GM10847 (cell line): ENCODE measurements around the gene JUNB.

ENCODE experiments used
- POLR2A ChIP-seq: IDR thresholded peaks from 2 replicates; pipeline ENCODE4 v1.6.1; 2011; ENCODE audit not compliant: insufficient read length; ENCODE audit errors: extremely low read depth

Gene JUNB

GRCh38 chr19:12802267-12803106 lies 11.2 kb downstream of the JUNB start:
- no peak for TF ChIP-seq POLR2A

DNA sequence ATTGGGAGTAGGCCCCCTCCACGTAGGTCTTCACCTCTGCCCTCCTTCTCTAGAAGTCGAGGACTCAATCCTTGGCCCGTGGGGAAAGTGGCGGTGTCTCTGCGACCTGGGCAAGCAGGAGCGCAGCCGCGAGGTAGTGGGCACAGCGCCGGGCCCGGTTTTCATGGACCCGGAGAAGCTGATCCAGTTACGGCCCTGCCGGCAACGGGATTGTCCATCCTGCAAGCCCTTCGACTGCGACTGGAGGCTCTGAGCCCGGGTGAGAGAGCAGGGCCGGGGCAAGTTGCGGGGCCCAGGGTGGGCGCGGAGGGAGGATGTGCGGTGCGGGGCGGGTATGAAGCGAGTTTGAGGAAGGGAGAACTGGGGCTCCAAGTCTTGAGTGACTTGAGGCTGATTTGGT lies 12.8 kb downstream of the JUNB start:
- no peak for TF ChIP-seq POLR2A

- TF ChIP-seq POLR2A = peak; percentile 73
These were observed 15.2 kb downstream of the JUNB start, which contains the start of gene RNASEH2A for GRCh38 chr19:12806242-12807081. RNASEH2A (plus strand) TSS chr19:12806584; CDS start chr19:12806674, 90 bp downstream.

- TF ChIP-seq POLR2A = no peak
These were observed 23.8 kb downstream of the JUNB start for GRCh38 chr19:12815088-12815487.

- TF ChIP-seq POLR2A = no peak
These were observed 30.5 kb downstream of the JUNB start for GRCh38 chr19:12821761-12822160.

DNA sequence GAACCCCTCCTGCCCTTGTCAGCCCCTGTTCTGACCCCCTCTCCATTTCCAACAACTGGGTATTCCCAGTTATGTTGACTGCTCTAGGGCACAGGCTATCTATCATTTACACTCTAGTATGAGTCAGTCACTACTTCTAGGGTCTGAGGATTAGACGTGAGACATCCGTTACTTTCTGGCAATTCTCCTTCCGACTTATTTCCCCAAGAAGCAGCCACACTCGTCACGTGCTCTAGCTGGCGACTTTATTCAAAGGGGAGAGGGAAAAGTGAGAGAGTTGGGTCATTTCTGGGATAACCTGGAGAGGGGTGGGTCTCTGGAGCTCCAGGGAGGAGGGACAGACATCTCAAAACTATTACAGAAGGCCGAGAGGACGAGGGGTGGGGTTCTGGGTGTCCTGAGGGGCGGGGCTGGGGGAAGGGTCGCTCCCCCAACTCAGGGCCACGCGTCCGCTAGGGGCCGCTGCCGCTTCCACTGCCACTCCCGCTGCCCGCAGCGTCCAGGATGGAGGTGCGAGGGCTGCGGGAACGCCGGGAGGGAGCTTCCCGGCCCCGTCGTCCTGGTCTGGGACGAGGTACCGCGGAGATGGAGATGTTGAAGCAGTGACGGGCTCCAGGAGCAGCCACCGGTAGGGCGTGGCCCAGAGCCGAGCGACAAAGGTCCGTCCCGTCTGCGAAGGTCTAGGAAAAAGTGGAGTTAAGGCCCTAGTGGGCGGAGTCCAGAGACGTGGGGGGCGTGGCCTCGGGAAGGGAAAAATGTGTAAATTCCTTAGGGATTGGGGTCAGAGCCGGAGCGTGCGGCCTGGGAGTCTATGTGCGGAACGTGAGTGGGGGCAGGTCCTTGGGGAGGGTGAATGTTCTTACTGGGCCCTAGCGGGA lies 34.2 kb downstream of the JUNB start:
- no peak for TF ChIP-seq POLR2A

DNA sequence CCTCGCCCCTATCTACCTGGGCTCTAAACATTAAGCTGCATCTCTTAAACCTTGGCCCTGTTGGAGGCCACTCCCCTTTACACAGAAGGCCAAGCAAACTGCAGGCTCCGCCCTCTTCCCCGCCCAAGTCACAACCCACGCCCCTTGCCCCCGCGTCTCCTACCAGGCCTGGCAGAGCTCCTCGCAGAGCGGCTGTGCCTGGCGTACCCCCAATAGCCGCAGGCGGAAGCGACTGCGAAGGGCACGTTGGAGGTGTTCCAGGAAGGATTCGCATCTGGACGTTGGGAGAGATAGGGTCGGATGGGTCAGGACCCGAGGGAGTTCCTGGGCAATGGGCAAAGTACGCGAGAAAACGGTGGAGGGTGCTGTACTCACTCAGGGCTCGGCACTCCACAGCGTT lies 37.2 kb downstream of the JUNB start:
- TF ChIP-seq POLR2A = no peak

DNA sequence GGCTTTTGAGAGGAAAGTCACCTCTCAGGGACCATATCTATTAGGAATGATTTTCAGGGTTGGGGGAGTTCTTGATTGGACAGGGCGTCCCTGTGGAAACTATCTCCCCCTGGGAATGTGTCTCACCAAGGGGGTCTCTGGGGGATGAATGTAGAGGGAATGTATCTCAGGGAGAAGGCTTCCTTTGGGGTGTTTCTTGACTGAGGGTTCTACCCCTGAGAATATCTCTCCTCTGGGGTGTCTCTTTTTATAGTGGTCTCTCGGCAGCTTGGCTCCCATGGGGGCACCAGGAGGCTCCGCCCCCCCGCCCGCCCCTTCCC lies 42.1 kb downstream of the JUNB start:
- TF ChIP-seq POLR2A = no peak

GRCh38 chr19:12833738-12834565 lies 42.7 kb downstream of the JUNB start:
- TF ChIP-seq POLR2A = no peak

DNA sequence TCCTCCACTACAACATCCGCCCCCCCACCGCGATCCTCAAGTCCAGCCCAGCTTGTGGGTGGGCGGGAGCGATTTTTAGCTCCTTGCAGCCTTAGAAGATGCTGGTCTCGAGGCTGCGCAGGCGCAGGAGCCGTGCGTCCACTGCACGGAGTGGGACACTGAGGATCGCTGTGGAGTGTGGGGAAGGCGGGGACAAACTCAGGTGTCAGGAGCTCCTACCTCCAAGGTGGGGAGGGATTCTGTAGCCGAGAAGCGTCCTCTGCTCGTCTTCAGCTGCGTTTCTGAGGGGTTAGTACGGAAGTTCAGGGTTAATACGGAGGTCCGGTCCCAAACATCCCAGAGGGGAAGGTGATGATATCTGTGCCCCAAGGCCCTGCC lies 43.3 kb downstream of the JUNB start, which contains the start of gene RTBDN:
RTBDN (minus strand) TSS at position 14 of the 378 bp plus-strand sequence. CDS start 4,600 bp downstream, outside the sequence.
- TF ChIP-seq POLR2A = no peak

GRCh38 chr19:12834976-12835757 lies 43.9 kb downstream of the JUNB start:
- no peak for TF ChIP-seq POLR2A

DNA sequence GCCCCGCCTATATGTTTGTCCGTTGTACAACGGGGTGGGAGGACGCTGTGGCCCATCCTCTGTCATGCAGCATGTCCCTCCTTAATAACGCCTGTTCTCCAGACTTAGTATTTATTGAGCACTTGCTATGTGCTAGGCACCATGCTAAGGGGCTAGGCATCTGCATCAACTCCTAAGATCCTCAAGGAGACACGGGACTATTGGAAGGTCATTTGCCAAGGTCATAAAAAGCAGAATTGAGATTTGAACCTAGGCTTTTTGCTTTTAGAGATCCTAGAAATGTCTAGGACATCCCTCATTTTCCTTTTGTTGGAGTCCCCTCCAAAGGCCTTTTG lies 45.2 kb downstream of the JUNB start:
- no peak for TF ChIP-seq POLR2A

GRCh38 chr19:12837225-12837624 lies 45.9 kb downstream of the JUNB start:
- TF ChIP-seq POLR2A = no peak

DNA sequence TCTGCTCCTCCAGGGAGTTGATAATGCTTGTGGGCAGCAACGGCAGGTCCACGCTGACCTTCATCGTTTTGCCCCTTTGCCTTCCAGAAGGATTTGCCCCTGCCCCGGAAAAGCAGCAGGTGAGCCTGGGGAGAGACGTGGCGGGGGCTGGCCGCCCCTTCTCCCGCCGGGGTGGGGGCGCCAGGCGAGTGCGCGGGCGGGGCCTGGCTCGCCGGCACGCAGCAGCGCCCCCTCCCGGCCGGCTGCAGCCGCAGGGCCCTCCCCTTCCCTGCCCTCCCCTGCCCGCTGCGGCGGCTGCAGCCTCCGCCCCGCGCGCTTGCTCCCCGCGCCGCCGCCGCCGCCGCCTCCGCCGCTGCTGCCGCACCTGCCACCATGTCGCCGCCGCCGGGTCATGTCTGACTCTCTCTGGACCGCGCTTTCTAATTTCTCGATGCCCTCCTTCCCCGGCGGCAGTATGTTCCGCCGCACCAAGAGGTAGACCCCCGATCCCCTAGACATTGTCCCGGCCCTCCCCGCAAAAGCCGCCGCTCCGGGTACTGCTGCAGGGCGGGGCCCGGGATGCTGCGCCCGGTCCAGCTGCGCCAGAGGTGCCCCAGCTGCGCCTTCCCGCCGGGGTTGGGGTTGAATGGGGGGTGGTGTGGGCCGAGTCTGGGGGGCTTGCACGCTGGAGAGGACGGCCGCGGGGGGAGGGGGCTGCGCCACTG lies 47.0 kb downstream of the JUNB start, which contains the start of gene MAST1:
MAST1 (plus strand) TSS at position 334 of the 704 bp plus-strand sequence; CDS start at position 392, 58 bp downstream.
- no peak for TF ChIP-seq POLR2A
